GM21367 (cell line): ENCODE data around the gene PAQR3.
A peak's percentile ranks its signal among the peaks of the same experiment; 100 is the strongest.
"Not testable (repeated sequence)": the region's sequence is repeated elsewhere in the genome, so short reads cannot be mapped to it uniquely, and the experiment has no call there.

Experiments used
- ATAC-seq: cut with Tn5 transposase; IDR thresholded peaks from one replicate; pipeline ENCODE4 v1.9.1; 2021; ENCODE audit not compliant: unreplicated experiment

PAQR3 gene

DNA sequence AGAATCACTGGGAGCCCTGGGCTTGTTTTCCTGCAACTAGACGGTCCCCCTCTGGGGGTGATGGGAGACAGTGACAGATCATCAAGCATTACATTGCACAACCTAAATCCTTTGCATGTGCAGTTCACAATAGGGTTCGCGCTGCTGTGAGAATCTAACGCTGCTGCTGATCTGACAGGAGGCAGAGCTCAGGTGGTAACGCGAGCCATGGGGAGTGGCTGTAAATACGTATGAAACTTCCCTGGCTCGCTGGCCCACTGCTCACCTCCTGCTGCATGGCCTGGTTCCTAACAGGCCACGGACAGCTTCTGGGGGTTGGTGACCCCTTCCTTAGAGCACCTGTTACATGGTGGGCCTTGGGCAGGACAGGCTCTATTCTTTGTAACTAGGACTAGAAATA is 10.4 kb downstream of the PAQR3 start:
- ATAC-seq = no peak

DNA sequence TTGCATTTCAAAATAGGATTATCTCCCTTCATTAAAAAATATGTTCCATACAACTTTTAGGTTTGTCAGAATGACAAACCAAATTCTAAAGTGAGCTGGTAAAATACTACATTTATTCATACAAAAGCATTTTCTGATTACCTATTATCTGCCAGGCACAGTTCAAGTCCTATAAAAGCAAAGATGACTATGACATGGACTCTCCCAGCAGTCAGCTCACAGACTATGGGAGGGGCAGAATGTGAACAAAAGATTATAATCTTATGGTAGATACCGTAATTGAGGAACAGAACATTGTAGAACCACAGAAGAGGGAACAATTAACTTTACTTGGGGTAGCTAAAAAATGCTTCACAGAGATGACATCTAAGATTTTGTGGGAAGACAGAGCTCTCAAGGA is 12.4 kb downstream of the PAQR3 start:
- ATAC-seq = no peak

DNA sequence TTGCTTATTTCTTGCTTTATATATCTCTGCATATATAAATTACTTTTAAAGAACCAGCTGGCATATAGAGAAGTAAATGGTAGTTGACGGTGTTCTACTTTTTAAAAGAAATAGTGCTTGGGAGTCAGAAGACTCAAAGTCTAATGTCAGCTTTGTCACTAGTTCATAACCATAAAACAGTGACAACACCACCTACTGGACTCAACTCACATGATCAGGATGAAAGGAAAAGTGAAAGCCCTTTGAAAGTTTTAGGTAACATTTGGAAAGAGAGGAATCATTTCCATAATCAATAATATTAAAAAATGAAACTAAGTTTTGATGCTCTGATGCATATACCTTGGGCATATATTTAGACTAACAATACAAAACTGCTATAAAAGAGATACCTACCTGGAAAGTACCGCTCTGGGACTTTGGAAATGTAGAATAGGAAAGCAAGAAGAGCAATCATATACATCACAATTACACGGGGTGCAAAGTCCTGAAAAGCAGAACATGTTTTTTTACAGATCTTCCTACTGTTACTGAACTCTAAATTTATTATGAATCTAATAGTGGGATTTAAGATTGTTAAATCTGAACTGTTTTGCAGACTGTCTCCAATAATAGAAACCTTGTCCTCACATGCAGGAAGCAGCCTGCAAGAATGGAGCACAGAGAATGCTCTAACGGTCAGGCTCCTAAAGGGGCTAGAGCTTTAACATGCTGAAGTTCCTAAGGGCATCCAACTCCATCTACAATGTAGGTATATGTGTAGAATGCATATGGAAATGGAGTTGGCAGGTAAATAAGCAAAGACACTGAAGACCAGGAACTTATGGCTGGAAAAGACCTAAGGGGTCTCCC is 15.6 kb downstream of the PAQR3 start:
- ATAC-seq = peak; percentile 60

DNA sequence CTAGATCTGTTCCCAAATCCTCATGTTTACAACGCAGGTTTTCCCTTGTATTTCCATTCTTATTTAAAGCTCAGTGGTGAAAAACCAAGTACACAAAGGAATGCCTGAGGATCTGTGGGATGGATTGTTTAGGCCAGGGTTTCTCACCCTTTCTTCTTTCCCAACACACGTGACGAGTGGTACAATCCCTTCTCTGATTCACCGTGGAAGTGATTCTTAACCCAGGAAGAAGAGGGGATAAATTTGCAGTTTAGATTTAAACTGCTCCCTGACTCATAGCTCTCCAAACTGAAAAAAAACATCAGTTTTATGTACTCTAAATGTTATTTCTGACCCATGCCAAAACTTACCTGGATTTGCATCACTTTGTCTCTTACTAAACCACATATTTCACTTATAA is 17.0 kb downstream of the PAQR3 start:
- no peak for ATAC-seq

DNA sequence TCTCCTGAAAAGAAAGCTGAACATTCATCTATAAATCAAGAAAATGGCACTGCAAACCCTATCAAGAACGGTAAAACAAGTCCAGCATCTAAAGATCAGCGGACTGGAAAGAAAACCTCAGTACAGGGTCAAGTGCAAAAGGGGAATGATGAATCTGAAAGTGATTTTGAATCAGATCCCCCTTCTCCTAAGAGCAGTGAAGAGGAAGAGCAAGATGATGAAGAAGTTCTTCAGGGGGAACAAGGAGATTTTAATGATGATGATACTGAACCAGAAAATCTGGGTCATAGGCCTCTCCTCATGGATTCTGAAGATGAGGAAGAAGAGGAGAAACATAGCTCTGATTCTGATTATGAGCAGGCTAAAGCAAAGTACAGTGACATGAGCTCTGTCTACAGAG is 28.6 kb downstream of the PAQR3 start:
- no peak for ATAC-seq

DNA sequence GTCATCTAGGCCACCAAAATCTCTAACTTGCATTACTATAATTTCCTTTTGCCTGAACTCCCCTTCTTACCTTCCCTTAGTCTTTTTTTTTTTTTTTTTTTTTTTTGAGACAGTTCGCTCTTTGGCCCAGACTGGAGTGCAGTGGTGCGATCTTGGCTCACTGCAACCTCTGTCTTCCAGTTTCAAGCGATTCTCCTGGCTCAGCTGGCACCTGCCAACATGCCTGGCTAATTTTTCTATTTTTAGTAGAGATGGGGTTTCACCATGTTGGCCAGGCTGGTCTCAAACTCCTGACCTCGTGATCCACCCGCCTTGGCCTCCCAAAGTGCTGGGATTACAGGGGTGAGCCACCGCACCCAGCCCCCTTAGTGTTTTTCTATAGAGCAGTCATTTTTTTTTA is 30.3 kb downstream of the PAQR3 start:
- ATAC-seq = not testable (repeated sequence)

DNA sequence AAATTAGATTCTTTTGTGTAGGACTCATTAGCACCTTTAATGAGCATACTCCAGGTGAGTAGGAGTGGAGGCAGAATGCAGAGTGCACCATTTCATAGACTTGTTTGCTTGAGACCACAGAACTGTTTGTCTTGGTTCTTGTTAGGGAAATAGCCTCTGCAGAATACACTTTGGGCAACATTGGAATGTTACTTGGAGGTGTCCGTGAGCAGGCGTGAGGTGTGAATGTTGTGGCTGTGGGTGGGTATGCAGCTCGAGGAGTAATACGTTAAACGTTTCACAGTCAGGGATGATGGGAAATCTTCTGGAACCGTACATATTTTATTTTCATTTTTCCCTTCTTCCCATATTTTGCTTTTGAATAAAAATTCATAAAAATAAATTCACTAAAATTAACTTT is 31.6 kb downstream of the PAQR3 start:
- ATAC-seq = no peak

DNA sequence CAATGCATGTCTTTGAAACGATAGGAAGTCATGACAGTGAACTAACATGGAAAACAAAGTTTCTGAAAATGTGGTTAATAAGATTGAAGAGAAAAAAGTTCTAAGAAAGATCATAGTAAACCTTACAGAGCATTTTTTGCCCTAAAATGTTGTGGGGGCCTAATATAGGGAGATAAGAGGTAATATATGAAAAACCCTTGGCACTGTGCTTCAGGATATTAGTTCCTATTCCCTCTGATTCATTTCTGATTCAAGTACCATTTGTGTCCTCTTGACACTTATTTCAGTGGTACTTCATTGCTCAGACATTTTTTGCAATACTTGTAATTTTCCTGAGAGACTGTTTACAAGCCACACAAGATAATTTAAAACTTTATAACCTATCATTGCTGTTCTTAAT is 35.1 kb downstream of the PAQR3 start:
- ATAC-seq = no peak

DNA sequence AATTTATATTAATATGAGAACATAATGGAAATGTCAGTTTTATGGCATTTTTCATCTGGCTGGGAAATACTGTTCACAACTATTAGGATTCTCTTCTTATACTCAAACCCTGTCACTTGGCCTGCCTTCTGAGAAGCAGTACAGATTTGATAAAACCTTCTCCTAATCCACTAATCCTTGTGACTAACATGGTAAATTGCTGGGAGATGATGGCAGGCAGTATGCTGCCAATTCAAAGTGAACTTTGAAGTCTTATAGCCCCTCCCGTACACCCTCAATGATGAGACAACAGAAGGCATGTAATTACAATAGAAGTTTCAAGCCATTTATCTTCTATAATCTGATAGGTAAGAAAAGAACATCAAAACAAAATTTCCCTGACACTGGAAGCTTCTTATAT is 36.9 kb downstream of the PAQR3 start:
- ATAC-seq = no peak

DNA sequence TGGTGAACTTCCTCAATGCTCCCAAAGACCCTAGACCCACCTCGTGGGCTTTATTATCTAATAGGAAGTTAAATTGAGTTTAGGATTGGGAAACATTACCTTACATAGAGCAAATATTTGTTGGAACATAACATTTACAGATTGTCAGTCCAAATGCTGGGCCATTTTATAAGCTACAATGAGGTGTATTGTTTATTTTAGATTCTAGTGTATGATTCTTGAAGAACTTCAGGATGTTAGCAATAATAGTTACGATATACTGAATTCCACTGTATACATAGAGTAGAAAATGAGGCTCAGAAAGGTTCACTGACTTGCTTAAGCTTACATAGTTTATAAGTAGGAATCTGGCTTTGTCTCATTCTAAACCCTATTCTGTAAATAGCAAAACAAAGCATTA is 37.4 kb downstream of the PAQR3 start:
- no peak for ATAC-seq

DNA sequence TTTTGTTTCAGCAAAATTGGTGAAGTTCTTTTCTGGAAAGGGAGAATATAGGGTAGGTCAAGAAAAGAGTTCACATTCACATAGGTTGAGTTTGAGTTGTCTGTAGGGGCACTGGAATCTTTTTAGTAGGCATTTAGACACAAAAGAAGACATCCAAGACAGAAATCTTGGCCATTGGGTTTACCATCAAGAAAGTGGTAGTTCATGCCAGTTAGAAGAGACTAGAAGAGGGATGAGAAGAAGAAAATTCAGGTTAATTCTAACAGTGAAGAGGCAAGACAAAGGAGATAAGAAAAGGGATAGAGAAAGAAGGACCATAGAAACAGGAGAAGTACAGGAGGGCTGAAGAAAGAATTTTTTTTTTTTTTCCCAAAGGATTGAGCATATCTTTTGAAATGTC is 39.9 kb downstream of the PAQR3 start:
- no peak for ATAC-seq

DNA sequence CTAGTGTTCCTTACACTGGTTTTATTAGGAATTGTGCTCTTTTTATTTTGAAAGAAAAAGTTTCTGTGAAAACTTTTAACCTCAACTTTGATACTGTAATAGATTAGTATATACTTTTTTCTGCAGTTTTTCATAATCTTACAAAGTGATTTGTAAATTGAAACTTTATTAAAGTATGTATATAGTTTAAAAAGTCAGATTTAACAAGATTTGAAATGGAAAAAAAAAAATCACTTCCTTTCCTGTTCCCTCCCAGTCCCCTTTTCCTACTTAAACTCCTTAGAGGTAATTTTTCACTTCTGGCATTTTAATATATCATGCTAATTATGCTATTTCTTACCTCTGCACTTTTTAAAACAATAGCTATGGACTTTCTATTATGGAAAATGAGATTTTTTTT is 49.3 kb downstream of the PAQR3 start:
- ATAC-seq = no peak

DNA sequence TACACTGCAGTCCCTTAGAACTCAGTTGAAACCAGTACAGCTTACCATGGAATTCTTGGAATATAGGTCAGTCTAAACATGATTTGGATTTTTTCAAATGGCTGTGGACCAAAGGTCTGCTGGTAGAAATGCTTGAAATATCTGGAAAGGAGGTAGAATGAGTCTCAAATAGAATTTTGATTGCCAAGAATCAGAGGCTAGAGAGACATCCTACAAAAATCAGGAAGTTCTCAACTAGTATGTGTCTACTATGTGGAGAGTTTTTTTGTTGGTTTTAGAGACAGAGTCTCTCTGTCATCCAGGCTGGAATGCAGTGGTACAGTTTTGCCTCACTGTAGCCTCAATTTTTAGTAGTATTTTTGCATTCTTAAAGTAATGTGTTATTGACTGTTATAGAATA is 53.6 kb downstream of the PAQR3 start:
- ATAC-seq = no peak

DNA sequence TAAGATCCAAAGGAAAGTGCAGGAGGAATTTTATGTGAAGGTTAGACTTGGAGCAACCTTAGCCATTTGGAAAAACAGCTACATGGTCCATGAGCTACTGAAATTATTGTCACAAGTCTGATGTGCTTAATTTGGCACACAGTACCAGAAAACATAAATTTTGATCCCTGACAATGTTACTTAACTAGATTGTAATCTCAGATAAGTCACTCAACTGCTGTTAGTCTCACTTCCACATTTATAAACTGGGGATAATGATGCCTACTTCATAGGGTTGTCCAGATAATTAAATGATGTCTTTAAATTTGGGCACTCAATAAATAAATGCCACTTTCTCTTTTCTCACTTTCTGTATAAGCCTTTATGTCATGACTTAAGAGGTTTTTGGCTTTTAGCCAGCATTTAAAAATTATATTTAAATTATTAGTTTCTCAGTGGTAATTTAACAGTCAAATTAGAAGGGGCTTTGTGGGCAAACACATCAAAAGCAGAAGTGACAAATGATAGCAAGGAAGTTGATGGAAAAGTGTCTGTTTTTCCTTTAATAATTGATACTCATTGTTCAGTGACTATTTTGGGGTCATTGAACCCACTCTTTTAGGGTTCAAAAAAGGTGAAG is 58.3 kb downstream of the PAQR3 start:
- ATAC-seq = no peak

DNA sequence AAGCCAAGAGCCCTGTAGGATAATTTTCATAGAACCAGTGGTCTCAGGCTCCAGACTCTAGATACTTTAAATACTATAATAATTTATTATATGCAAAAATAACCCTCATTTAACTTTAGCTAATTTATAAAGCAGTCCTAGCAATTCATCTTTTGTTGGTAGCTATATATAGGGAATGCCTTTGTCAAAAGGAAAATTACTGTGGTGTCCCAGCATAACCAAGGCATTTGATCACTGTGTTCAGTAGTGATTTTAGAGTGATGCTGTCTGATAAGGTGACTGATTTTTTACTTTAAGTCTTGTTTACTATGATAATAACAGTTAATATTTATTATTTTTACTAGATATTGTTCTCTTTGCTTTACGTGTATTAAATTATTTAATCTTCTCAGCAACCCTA is 61.2 kb downstream of the PAQR3 start:
- no peak for ATAC-seq

DNA sequence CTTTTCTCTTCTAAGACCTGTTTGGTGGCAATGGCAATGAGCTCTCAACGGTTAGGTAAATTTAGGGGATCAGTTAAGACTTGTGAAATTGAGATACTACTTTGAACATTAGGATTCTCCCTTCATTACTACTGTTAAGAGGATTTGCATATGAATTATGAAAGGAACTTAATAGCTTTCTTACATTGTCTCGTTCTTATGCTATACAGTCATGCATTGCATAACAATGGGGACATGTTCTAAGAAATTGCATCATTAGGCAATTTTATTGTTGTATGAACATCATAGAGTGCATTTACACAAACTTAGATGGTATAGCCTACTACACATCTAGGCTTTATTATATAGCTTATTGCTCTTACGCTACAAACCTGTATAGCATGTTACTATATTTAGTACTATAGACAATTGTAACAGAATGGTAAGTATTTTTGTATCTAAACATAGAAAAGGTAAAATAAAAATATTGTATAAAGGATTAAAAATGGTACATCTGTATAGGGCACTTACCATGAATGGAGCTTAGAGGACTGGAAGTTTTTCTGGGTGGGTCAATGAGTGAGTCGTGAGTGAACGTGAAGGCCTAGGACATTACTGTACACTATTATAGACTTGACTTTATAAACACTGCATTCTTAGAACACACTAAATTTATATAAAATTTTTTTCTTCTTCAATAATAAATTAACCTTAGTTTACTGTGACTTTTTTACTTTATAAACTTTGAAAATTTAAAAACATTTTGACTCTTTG is 62.5 kb downstream of the PAQR3 start:
- no peak for ATAC-seq

DNA sequence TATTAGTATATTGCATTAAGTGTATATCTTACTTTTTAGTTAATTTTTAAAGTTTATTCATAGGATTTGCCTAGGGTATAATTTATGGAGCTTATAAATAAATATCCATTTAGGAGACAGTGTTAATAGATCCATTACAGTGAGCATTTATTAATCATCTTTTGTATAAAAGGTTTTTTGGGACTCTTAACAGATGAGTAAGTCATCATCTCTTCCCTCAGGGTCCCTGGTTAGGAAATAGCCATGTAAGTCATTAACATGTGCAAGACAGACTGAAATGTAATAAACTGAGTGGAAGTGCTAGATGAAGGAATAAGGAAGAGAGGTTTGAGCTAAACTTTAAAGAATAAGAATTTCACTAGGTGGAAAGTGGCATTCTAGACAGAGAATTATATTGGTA is 69.2 kb downstream of the PAQR3 start:
- ATAC-seq = no peak

DNA sequence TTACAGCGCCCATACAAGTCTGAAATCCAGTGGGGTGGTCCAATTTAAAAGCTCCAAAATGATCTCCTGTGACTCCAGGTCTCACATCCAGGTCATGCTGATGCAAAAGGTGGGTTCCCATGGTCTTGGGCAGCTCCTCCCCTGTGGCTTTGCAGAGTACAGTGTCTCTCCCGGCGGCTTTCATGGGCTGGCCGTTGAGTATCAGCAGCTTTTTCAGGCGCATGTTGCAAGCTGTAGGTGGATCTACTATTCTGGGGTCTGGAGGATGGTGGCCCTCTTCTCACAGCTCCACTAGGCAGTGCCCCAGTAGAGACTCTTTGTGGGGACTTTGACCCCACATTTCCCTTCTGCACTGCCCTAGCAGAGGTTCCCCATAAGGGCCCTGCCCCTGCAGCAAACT is 70.5 kb downstream of the PAQR3 start:
- not testable (repeated sequence) for ATAC-seq

DNA sequence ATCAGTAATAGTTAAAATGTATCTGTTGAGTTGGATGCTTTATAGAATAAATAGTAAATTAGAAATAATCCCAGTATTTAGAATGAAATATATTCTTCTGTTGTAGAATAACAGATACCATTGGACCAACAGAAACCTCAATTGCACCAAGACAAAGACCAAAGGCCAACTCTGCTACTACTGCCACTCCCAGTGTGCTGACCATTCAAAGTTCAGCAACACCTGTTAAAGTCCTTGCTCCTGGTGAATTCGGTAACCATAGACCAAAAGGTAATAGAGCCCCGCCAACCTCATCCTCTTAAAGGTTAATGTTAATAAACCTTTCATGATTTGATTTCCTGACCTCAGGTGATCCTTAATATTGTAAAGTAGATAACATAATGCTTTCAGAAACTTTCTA is 73.8 kb downstream of the PAQR3 start:
- ATAC-seq = no peak

DNA sequence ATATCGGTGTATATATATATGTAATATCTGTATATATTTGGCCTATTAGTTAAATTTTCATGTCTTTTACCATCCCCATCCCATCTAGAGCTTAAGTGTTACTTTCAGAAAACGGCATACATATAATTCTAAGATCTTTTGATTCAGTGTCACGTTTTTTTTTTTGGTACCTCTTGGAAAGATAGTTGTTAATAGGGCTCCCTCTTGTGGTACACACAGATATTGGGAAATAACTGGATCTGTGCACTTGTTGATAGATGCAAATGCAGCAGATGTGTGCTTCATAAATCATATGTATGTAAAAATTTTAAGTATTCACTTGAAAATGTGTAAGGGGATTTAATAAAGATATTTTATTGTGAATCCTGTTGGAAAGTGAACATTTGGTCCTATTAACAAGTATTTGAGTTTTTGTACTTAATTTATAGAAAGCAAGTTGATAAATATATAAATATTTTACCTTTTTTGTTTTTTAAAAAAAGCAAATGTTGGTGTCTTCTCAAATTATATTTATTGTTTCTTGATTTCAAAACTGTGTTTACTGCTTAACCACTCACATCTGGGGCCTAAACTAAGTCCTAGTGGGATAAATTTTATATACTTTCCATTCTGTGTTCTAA is 74.7 kb downstream of the PAQR3 start:
- ATAC-seq = no peak

DNA sequence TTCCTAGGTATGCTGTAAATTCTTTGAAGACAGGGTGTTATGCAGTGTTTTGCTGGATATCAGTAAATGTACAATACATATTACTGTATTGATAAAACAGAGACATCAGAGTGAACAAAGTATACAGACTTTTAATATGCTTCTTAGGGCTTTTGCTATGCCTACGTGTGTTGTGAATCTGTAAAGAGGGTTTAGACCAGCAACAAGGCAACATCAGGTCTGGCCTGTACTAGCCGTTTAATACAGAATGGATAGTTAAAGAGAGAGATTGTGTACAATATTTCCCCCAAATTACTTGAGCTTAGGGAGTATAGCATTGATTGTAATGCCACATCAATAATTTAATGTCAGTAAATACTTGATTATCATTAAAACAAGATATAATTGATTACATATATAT is 75.2 kb downstream of the PAQR3 start:
- ATAC-seq = peak; percentile 13
